GM21390 (cell line): ENCODE data around the gene MAFG.
"Not testable (repeated sequence)": the region's sequence is repeated elsewhere in the genome, so short reads cannot be mapped to it uniquely, and the experiment has no call there.

Experiments
- ATAC-seq: cut with Tn5 transposase; IDR thresholded peaks from one replicate; pipeline ENCODE4 v1.9.1; 2021; ENCODE audit not compliant: unreplicated experiment

The MAFG gene

DNA sequence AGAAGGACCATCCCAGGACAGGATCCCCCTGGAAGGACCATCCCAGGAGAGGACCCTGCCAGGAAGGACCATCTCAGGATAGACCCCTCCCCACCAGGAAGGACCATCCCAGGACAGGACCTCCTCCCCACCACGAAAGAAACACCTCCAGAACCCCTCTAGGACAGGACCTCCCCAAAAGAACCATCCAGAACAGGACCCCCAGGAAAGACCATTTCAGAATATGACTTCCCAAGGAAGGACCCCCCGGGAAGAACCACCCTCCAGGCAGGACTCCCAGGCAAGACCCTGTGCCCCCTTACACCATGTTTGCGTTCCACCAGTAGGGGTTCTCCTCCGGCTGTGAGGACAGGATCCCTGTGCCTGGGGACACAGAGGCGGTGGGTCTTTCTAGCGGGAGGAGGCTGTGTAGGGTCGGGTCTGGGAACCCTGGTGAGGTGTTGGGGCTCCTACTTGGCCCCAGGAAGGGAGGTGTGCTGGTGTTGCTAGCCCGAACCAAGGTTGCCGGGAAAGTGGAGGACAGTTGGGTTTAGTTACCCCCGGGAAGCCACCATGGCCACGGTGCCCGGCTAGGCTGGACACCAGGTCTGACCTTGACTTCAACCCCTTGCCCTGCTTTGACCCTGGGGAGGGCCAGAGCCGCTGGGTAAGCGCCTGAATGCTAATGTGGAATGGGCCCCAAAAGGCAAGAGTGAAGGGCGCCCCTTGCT, 31.3 kb upstream of the MAFG start:
- no peak for ATAC-seq

DNA sequence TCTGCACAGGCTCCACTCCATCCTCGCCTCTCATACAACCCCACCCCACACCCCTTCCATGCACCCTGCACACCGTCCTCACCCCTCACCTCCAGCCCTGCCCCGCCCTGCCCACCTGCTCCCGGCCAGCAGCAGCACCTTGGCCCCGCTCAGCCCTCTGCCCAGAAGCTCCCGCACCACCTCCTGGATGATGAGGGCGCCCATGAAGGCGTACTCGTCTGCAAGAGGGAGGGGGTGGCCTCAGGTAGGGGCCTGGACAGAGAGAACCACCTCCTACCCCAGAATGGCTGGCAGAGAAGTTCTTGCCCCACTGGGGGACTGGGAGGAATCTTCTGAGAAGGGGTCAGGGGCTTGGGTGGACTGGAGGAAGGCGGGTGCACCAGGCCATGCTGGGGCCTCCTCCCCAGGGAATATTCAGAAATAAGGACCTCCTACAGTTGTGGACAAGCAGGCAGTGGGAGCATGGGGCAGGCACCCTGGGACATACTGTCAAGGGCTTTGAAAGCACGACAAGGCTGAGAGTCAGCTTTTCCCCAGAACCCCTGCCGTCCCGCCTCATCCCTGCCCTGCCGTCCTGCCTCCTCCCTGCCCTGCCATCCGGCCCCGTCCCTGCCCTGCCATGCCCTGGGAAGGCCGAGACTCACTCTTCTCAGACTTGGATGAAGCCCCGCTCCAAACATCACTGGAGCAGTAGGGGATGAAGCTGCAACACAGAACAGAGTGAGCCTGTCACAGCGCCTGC, 30.3 kb upstream of the MAFG start:
- ATAC-seq = no peak

DNA sequence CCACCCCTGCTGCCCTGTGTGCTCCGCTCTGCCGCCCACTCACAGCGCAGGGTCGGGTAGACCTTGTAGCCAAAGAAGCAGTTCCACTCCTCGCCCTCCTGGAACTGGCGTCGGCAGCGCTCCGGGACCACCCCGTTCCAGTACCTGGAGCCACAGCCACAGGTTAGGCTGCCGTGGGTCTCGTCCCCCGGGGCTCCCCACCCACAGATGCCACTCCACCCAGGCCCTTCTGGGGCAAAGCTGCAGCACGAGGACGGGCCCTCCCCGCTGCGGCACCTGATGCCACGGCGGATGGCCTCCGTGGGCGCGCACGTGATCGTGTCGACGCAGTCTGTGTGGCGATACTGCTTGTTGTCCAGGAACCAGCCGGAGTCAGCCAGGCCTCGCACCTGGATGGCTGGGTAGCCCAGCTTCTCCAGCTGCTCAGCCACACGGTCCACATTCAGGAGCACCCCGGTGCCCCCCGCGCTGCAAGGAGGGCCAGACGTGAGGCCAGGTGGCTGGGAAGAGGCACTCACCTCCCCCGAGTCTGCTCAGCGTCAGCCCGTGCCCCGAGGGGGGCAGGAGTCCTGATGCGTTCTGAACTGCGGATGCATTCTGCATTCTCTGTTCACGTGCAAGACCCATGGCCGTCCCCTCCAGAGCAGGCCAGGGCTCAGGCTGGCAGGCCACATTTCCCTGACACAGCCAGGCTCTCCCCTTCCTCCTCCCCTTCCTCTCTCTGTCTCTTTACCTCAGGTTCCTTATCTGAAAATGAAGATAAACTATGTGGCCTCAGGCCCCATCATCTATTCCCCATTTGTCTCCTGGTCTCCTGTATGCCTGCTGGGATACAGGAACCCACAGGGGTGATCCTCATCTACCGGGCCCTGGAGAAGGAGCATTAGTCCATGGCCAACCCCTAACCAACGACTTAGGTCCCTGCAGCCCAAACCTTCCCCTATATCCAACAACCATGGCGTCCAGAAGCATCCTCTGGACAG, 29.4 kb upstream of the MAFG start:
- no peak for ATAC-seq

- no peak for ATAC-seq
These were observed 28.4 kb upstream of the MAFG start for GRCh38 chr17:81955756-81956544.

DNA sequence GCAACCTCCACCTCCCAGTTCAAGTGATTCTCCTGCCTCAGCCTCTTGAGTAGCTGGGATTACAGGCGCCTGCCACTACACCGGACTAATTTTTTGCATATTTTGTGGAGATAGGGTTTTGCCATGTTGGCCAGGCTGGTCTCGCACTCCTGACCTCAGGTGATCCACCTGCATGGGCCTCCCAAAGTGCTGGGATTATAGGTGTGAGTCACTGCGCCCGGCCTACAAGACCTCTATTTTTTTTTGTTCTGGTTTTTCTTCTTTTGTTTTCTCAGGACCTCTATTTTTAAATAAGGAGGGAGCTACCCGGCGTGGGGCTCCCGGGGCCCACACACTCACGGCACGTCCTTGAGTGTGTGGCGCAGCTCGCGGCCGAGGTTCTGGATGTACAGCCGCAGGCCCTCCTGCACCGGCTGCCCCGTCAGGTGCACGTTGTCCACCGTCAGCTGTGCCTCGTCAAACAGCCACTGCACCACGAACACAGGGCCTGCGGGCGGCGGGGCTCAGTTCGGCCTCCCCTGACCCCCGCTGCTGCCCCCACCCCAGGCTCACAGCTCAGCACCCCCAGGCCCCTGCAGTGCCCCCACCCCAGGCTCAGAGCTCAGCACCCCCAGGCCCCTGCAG, 27.6 kb upstream of the MAFG start:
- no peak for ATAC-seq

DNA sequence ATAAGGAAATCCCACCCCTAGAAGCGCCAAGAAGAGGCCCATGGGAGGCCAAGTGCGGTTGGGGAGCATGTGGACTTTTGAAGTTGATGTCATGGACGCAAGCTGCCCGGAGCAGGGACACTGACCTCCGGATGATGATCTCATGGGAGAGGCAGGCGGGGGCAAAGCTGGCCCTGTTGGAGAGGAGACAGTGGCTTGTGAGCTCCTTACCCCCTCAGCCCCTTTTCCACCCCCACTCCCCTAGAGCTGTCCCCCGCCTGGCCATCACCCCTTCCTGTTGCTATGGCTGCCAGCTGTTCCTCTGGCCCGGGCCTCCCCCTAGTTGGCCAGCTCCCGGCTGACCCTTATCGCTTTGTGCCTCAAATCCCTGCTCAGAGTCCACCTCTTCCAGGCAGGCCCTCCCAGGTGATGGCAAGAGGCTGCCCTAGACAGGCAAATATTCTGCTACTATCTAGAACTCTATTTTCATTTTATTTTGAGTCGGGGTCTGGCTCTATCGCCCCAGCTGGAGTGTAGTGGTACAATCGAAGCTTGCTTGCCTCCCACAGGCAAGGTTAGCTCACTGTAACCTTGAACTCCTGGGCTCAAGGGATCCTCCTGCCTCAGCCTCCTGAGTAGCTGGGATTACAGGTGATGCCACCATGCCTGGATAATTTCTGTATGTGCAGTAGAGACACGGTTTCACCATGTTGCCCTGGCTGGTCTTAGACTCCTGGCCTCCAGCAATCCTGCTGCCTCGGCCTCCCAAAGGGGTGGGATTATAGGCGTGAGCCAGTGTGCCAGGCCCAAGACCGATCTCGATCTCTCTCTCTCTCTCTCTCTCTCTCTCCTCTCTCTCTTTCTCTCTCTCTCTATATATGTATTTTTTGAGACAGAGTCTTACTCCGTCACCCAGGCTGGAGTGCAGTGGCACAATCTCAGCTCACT, 26.9 kb upstream of the MAFG start:
- no peak for ATAC-seq

GRCh38 chr17:81953443-81953842, 25.9 kb upstream of the MAFG start:
- not testable (repeated sequence) for ATAC-seq

DNA sequence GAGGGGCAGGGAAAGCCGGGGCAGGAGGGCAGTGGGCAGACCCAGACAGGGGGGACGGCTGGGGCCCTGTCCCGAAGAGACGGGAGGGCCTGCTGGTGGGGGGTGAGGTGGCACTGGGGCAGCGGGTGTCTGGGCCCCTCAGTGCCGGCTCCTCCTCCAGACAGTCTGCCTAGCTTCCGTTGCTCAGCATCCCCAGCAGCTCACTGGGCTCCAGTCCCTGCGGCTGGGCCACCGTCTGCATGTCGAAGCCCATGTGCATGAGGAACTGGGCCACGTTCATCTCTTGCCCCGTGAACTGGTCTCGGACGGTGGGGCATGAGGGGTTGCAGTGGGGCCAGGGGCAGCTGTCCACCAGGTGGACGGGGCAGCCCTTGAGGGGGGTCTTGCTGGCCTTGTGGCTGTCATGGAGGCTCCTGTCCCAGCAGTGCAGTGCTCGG, 25.3 kb upstream of the MAFG start:
- ATAC-seq = no peak

DNA sequence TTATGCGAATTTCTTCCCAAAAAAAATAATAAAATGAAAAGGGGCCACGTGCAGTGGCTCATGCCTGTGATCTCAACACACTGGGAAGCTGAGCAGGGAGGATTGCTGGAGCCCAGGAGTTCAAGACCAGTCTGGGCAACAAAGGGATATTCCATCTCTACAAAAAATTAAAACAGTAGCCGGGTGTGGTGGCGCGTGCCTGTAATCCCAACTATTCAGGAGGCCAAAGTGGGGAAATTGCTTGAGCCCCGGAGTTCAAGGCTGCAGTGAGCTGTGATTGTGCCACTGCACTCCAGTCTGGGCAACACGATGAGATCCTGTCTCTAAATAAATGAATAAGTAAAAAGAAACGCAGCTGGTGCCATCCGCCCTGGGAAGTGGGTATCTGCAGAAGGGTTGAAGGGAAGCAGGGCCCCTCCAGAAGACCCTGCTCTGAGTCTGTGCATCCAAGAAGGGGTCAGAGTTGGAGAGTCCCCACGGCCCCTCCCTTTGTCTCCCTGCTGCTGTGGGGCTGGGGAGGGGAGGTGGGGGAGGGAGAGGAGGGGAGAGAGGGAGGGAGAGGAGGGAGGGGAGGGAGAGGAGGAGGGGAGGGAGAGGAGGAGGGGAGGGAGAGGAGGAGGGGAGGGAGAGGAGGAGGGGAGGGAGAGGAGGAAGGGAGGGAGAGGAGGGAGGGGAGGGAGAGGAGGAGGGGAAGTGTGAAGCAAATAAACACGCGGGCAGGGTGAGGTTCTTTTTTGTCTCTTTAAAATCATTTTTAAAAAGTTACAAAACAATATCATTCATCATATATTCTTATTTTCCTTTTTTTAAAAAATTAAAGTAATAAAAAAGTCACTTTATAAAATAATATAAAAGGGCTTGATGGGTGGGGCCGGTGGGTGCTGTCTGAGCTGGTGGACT, 24.5 kb upstream of the MAFG start:
- ATAC-seq = no peak

GRCh38 chr17:81950501-81950900, 23.0 kb upstream of the MAFG start:
- ATAC-seq = no peak

DNA sequence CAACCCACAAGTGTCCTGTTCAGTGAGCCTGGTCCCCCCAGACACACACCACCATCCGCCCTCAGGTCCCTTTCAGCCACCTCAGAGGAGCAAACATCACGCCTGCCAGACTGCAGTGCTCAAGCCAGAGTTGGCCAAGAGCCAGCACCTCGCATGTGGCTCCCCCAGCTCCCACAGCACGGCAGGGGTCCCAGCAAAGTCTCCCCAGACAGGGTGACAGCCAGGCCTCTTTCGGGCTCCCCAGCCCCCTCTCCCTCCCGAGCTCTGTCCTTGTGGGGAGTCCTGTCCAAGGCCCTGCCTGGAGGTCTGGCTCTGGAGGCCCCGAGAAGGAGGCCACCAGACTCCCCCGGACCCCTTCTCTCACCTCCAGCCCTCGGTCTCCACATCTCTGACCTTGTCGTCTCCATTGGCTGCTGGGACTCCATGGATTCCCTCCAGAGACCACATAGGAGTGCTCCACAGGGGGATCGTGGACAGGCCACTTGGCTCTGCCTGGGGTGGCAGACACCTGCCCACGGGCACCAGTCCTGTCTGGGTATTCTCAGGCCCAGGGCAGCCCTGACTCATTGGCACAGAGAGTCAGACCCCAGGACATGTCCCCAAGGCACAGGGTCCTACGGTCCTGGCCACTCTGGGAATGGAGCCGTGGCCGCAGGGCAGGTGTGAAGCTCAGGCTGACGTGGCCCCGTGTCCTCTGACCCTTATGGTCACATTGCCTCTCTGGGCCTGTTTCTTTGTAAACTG, 21.3 kb upstream of the MAFG start:
- ATAC-seq = no peak

GRCh38 chr17:81947189-81947588, 19.7 kb upstream of the MAFG start, which contains the start of gene MYADML2:
MYADML2 (minus strand) TSS chr17:81947233; CDS start chr17:81941741, 5,492 bp downstream.
- ATAC-seq = no peak

GRCh38 chr17:81944858-81945257, 17.3 kb upstream of the MAFG start:
- ATAC-seq = no peak

DNA sequence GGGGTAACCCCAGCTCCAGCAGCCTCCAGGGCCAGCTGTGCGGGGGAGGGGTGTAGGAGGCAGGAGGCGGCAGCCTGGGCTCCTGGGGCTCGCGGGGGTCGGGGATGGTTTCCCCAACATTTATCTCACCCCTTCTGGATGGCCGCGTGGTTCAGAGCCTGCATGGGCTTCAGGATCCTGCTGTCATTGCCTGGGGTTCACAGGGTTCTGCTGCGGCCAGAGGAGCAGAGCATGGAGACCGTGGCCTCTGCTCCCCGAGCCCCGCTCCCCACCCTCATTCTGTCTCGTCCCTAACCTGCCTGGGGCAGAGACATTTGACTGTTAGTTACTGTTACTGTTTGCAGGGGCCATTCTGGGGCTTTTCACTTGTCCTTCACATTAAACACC, 14.6 kb upstream of the MAFG start:
- ATAC-seq = no peak

DNA sequence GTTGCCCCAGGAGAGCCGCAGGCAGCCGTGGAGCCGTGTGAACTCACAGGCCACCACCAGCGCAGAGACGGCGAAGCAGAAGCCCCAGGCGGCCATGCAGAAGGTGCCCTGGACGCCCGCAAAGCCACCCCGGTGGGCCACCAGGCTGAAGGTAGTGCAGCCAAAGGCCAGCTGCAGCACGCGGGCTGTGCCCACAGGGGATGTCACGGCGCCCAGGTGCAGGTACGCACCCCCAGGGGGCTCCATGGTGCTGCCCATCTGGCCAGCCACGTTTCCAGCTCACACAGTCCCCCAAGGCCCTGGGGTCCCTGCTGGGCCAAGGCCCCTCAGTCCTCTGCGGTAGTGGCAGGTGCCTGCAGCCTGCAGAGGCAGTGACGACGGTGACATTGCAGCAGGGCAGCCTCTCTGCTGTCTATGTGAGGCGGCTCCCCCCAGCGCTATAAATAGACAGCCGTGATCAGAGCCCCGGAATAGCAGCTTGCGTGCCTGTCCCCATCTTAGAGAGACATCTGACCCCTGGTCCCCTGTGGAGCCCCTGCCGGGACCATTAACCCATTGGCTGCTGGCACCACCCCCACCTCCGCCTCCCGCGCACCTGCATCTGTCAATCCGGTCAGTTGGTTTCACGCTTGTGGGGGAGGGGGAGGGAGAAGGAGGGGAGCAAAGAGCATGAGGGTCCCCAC, 14.1 kb upstream of the MAFG start:
- ATAC-seq = no peak

- no peak for ATAC-seq
These were observed 13.3 kb upstream of the MAFG start for GRCh38 chr17:81940538-81941483.
